Measurements from ENCODE around the gene EXOSC10. TPM values are rescaled to one million over a fixed set of nuclear protein-coding genes. Genes with fewer than 3 reads are reported as not detected.
"Not testable (repeated sequence)": the region's sequence is repeated elsewhere in the genome, so short reads cannot be mapped to it uniquely, and the experiment has no call there.

EXOSC10 gene
- total and polyA plus RNA-seq, 8 donors, result 15.1 to 118 (median 34.3) TPM

GRCh38 chr1:11019971-11020370 is 79.7 kb downstream of the EXOSC10 start:
- no peak overlapping the region for H3K4me3 ChIP-seq
- no peak overlapping the region for H3K27ac ChIP-seq
- TF ChIP-seq POLR2AphosphoS5 (IDR thresholded peaks at IDR 0.05) (no peak), CTCF (IDR thresholded peaks at IDR 0.05) (no peak), POLR2A (IDR thresholded peaks at IDR 0.05) (no peak), EP300 (IDR thresholded peaks at IDR 0.05) (no peak)
- no peak for DNase-seq
- intact Hi-C loops (cut with DNase I; ENCODE audit: low total_unique reads), result no loop called here
- peaks cover 0 to 46% (median 25%) of the 10 kb centered on the region in 4 donors for H3K4me1 ChIP-seq
- H3K27me3 ChIP-seq, result no peaks in the 10 kb centered on the region
- peaks cover 91 to 100% (median 100%) of the 10 kb centered on the region in 4 donors for H3K36me3 ChIP-seq
- 80 to 89% (median 85%) methylated on average over 7 of the region's 7 CpGs for WGBS, 5 donors
- no peaks in the 10 kb centered on the region for H3K9me3 ChIP-seq

GRCh38 chr1:11019358-11019757 is 80.3 kb downstream of the EXOSC10 start:
- WGBS, 5 donors, result 67 to 85% (median 79%) methylated on average over 7 to 8 of the region's 8 CpGs
- peaks cover 92 to 100% (median 100%) of the 10 kb centered on the region in 4 donors for H3K36me3 ChIP-seq
- intact Hi-C loops (cut with DNase I; ENCODE audit: low total_unique reads); H3K9me3 ChIP-seq; H3K27ac ChIP-seq; H3K4me3 ChIP-seq; DNase-seq; H3K27me3 ChIP-seq: not testable (repeated sequence)
- H3K4me1 ChIP-seq, result peaks cover 5 to 52% (median 32%) of the 10 kb centered on the region in 4 donors

Other genes starting within 250 kb of the EXOSC10 start
- gene TARDBP, start 87.2 kb downstream of the EXOSC10 start, total RNA-seq, result 100 to 1,000 TPM in 4 of 5 donors, 10 to 100 TPM in 1; 68.8 to 243 (median 159) TPM
- gene TARDBP, start 87.2 kb downstream of the EXOSC10 start, polyA plus RNA-seq, result 100 to 1,000 TPM in 2 of 3 donors, 10 to 100 TPM in 1; 85.3 to 102 (median 100) TPM
- gene MASP2, start 52.6 kb downstream of the EXOSC10 start, total RNA-seq, result not detected
- gene MASP2, start 52.6 kb downstream of the EXOSC10 start, polyA plus RNA-seq, result not detected
- 100 to 1,000 TPM in 1 of 5 donors, 10 to 100 TPM in 3, 1 to 10 TPM in 1; 9.0 to 108 (median 34.4) TPM for gene SRM, start 39.9 kb downstream of the EXOSC10 start, total RNA-seq
- 100 to 1,000 TPM in 1 of 3 donors, 10 to 100 TPM in 2; 78.5 to 149 (median 91.8) TPM for gene SRM, start 39.9 kb downstream of the EXOSC10 start, polyA plus RNA-seq
- gene ANGPTL7, start 89.5 kb upstream of the EXOSC10 start, total RNA-seq, result 1 to 10 TPM in 2 of 5 donors, not detected in 3; 1.6 to 2.6 TPM
- gene ANGPTL7, start 89.5 kb upstream of the EXOSC10 start, polyA plus RNA-seq, result under 1 TPM in 1 of 3 donors, not detected in 2; 0.55 TPM
- gene MTOR, start 162.7 kb upstream of the EXOSC10 start, total RNA-seq, result 10 to 100 TPM; 27.4 to 42.4 (median 35.2) TPM
- 10 to 100 TPM in 1 of 3 donors, 1 to 10 TPM in 2; 6.3 to 15.7 (median 8.7) TPM for gene MTOR, start 162.7 kb upstream of the EXOSC10 start, polyA plus RNA-seq
- 10 to 100 TPM in 2 of 5 donors, 1 to 10 TPM in 3; 2.2 to 33.8 (median 7.5) TPM for gene UBIAD1, start 173.3 kb upstream of the EXOSC10 start, total RNA-seq
- gene UBIAD1, start 173.3 kb upstream of the EXOSC10 start, polyA plus RNA-seq, result 1 to 10 TPM; 3.5 to 5.4 (median 4.6) TPM

All from stomach (tissue), 9 donors.